Brain microvascular endothelial cell (primary cell): ENCODE data around the gene NCS1.

Experiments
- DNase-seq: peaks from one replicate; pipeline ENCODE4 v3.0.0-alpha.2; 2020
- H3K27ac ChIP-seq: fragments of 250-450 bp; sonication (Bioruptor Pico); 2 replicates; pipeline ENCODE4 v1.5.1; 2020; ENCODE audit warnings: mild to moderate bottlenecking, moderate library complexity
- H3K27me3 ChIP-seq: fragments of 250-450 bp; sonication (Bioruptor Pico); replicated peaks from 2 replicates; pipeline ENCODE4 v1.5.1; 2020; ENCODE audit warnings: mild to moderate bottlenecking
- H3K36me3 ChIP-seq: fragments of 250-450 bp; sonication (Bioruptor Pico); replicated peaks from 2 replicates; pipeline ENCODE4 v1.5.1; 2020; ENCODE audit warnings: mild to moderate bottlenecking
- H3K4me3 ChIP-seq: 2 replicates; pipeline ENCODE4 v1.5.1; 2011; ENCODE audit warnings: low read depth, mild to moderate bottlenecking, control low read depth, low read length, moderate library complexity
- CTCF ChIP-seq: IDR thresholded peaks from 2 replicates; pipeline ENCODE4 v1.5.1; 2011; ENCODE audit warnings: low read depth, mild to moderate bottlenecking, moderate library complexity, low read length, control low read depth, inconsistent platforms; ENCODE audit errors: missing control alignments
- in situ Hi-C: cut with HindIII; loops from 2 replicates; pipeline ENCODE4 v1.10.0; 2017; ENCODE audit warnings: low sequenced_read_pairs, low pct_ligation_motif_present

Gene NCS1

GRCh38 chr9:130128733-130129431 lies 43.3 kb upstream of the NCS1 start:
- peak; percentile 92 for DNase-seq
- in situ Hi-C loops = no loop called here
- peak overlapping the region; percentile 97 for H3K27ac ChIP-seq
- no peaks in the 10 kb centered on the region for H3K27me3 ChIP-seq
- no peak overlapping the region for H3K4me3 ChIP-seq
- TF ChIP-seq CTCF = no peak
- peaks cover 18% of the 10 kb centered on the region for H3K36me3 ChIP-seq

- H3K4me3 ChIP-seq = no peak overlapping the region
- in situ Hi-C loops = no loop called here
- H3K36me3 ChIP-seq = peaks cover 18% of the 10 kb centered on the region
- H3K27me3 ChIP-seq = no peaks in the 10 kb centered on the region
- no peak for TF ChIP-seq CTCF
- DNase-seq = peak; percentile 22
- H3K27ac ChIP-seq = peak overlapping the region; percentile 97
Observed at GRCh38 chr9:130129432-130130061, 42.7 kb upstream of the NCS1 start.

- no peak for TF ChIP-seq CTCF
- H3K27me3 ChIP-seq = no peaks in the 10 kb centered on the region
- H3K27ac ChIP-seq = no peak overlapping the region
- H3K36me3 ChIP-seq = peaks cover 18% of the 10 kb centered on the region
- H3K4me3 ChIP-seq = no peak overlapping the region
- in situ Hi-C loops = no loop called here
- DNase-seq = no peak
Observed at GRCh38 chr9:130132746-130133145, 39.5 kb upstream of the NCS1 start.

- no peak for TF ChIP-seq CTCF
- Histone ChIP-seq H3K4me3 (no peak overlapping the region), H3K27me3 (no peaks in the 10 kb centered on the region), H3K27ac (peak overlapping the region; percentile 81), H3K36me3 (peaks cover 3% of the 10 kb centered on the region)
- no peak for DNase-seq
- in situ Hi-C loops = no loop called here
Observed at GRCh38 chr9:130137081-130137640, 35.0 kb upstream of the NCS1 start.

GRCh38 chr9:130137641-130138081 lies 34.5 kb upstream of the NCS1 start:
- peak overlapping the region; percentile 81 for H3K27ac ChIP-seq
- no peak overlapping the region for H3K4me3 ChIP-seq
- in situ Hi-C loops = no loop called here
- no peak for DNase-seq
- H3K36me3 ChIP-seq = peaks cover 3% of the 10 kb centered on the region
- no peaks in the 10 kb centered on the region for H3K27me3 ChIP-seq
- TF ChIP-seq CTCF = no peak
